WI38 (cell line): ENCODE data around the gene TMEM239.
"Not testable (repeated sequence)": the region's sequence is repeated elsewhere in the genome, so short reads cannot be mapped to it uniquely, and the experiment has no call there.

Source experiments
- H3K4me3 ChIP-seq: 2 replicates; pipeline ENCODE4 v1.5.1; 2011; ENCODE audit warnings: low read depth, mild to moderate bottlenecking, control low read depth, low read length
- CTCF ChIP-seq: IDR thresholded peaks from 2 replicates; pipeline ENCODE4 v1.5.1; 2012; ENCODE audit warnings: low read depth, mild to moderate bottlenecking, control low read depth, low read length

The TMEM239 gene

GRCh38 chr20:2825761-2826160 is 9.6 kb downstream of the TMEM239 start:
- no peak for TF ChIP-seq CTCF
- H3K4me3 ChIP-seq = no peak overlapping the region

GRCh38 chr20:2826655-2827054 is 10.5 kb downstream of the TMEM239 start:
- no peak overlapping the region for H3K4me3 ChIP-seq
- no peak for TF ChIP-seq CTCF

- no peak overlapping the region for H3K4me3 ChIP-seq
- no peak for TF ChIP-seq CTCF
Observed at GRCh38 chr20:2829376-2829775, 13.2 kb downstream of the TMEM239 start.

GRCh38 chr20:2831206-2831605 is 15.0 kb downstream of the TMEM239 start:
- not testable (repeated sequence) for H3K4me3 ChIP-seq

GRCh38 chr20:2833761-2834160 is 17.6 kb downstream of the TMEM239 start:
- no peak overlapping the region for H3K4me3 ChIP-seq
- no peak for TF ChIP-seq CTCF

- no peak overlapping the region for H3K4me3 ChIP-seq
- no peak for TF ChIP-seq CTCF
Observed at GRCh38 chr20:2834401-2835110, 18.4 kb downstream of the TMEM239 start.

- no peak overlapping the region for H3K4me3 ChIP-seq
- TF ChIP-seq CTCF = no peak
Observed at GRCh38 chr20:2835331-2835796, 19.2 kb downstream of the TMEM239 start.

GRCh38 chr20:2836035-2836434 is 19.9 kb downstream of the TMEM239 start:
- TF ChIP-seq CTCF = no peak
- H3K4me3 ChIP-seq = no peak overlapping the region
